ENCODE measurements around the gene MARCKSL1. TPM values are rescaled to one million over a fixed set of nuclear protein-coding genes. Genes with fewer than 3 reads are reported as not detected.
"Not testable (repeated sequence)": the region's sequence is repeated elsewhere in the genome, so short reads cannot be mapped to it uniquely, and the experiment has no call there.

MARCKSL1 gene
- total RNA-seq, 2 donors from 2014 or later = 484 to 543 TPM

- no peak for DNase-seq
- Mint-ChIP-seq H3K9me3 (no peaks in the 10 kb centered on the region), H3K4me1 (peaks cover 19% of the 10 kb centered on the region), H3K27me3 (ENCODE audit: insufficient read depth) (peaks cover 16% of the 10 kb centered on the region), H3K27ac (no peak overlapping the region), H3K4me3 (no peak overlapping the region), H3K36me3 (ENCODE audit: low read depth) (peaks cover 10% of the 10 kb centered on the region)
- Histone ChIP-seq H3K9ac (ENCODE audit: extremely low read depth, low read length, poor library complexity, severe bottlenecking) (no peak overlapping the region), H3K27ac (ENCODE audit: low read depth, low read length) (no peak overlapping the region), H3K4me3 (ENCODE audit: low read length) (no peak overlapping the region), H3K36me3 (ENCODE audit: control insufficient read depth, insufficient read depth, low read length) (no peaks in the 10 kb centered on the region), H3K27me3 (ENCODE audit: control insufficient read depth, insufficient read depth, low read length, poor library complexity, severe bottlenecking) (no peaks in the 10 kb centered on the region), H3K9me3 (ENCODE audit: control insufficient read depth, low read length) (no peaks in the 10 kb centered on the region), H3K4me1 (ENCODE audit: control insufficient read depth, insufficient read depth, low read length) (peaks cover 7% of the 10 kb centered on the region)
- no peak for TF ChIP-seq CTCF (conservative IDR thresholded peaks at IDR 0.05)
- 91 to 100% methylated on average over 4 to 6 of the region's 6 CpGs for WGBS, 2 experiments (ENCODE audit: insufficient coverage in 1 of 2, insufficient read length in 1 of 2)
These were observed 21.6 kb upstream of the MARCKSL1 start for GRCh38 chr1:32357614-32358013.

- H3K9me3 Mint-ChIP-seq = no peaks in the 10 kb centered on the region
- H3K4me3 Mint-ChIP-seq = no peak overlapping the region
- DNase-seq = no peak
- Histone ChIP-seq H3K27ac (ENCODE audit: low read depth, low read length) (no peak overlapping the region), H3K4me3 (ENCODE audit: low read length) (no peak overlapping the region), H3K9me3 (ENCODE audit: control insufficient read depth, low read length) (no peaks in the 10 kb centered on the region), H3K9ac (ENCODE audit: extremely low read depth, low read length, poor library complexity, severe bottlenecking) (no peak overlapping the region), H3K27me3 (ENCODE audit: control insufficient read depth, insufficient read depth, low read length, poor library complexity, severe bottlenecking) (no peaks in the 10 kb centered on the region), H3K36me3 (ENCODE audit: control insufficient read depth, insufficient read depth, low read length) (no peaks in the 10 kb centered on the region), H3K4me1 (ENCODE audit: control insufficient read depth, insufficient read depth, low read length) (peaks cover 13% of the 10 kb centered on the region)
- H3K36me3 Mint-ChIP-seq (ENCODE audit: low read depth) = peaks cover 9% of the 10 kb centered on the region
- H3K27ac Mint-ChIP-seq = no peak overlapping the region
- no peak for TF ChIP-seq CTCF (conservative IDR thresholded peaks at IDR 0.05)
- H3K27me3 Mint-ChIP-seq (ENCODE audit: insufficient read depth) = peaks cover 16% of the 10 kb centered on the region
- peaks cover 20% of the 10 kb centered on the region for H3K4me1 Mint-ChIP-seq
- WGBS, 2 experiments (ENCODE audit: insufficient coverage in 1 of 2, insufficient read length in 1 of 2) = 98 to 100% methylated on average over 1 of the region's 1 CpG
These were observed 20.4 kb upstream of the MARCKSL1 start for GRCh38 chr1:32356478-32356877.

GRCh38 chr1:32355778-32356177 lies 19.7 kb upstream of the MARCKSL1 start:
- H3K4me1 ChIP-seq (ENCODE audit: control insufficient read depth, insufficient read depth, low read length) = peaks cover 13% of the 10 kb centered on the region

More at GRCh38 chr1:32355778-32356177, 19.7 kb upstream of the MARCKSL1 start:
- H3K27ac Mint-ChIP-seq; H3K27me3 ChIP-seq (ENCODE audit: control insufficient read depth, insufficient read depth, low read length, poor library complexity, severe bottlenecking); H3K36me3 Mint-ChIP-seq (ENCODE audit: low read depth); H3K4me3 Mint-ChIP-seq; H3K9me3 Mint-ChIP-seq; H3K4me3 ChIP-seq (ENCODE audit: low read length); H3K36me3 ChIP-seq (ENCODE audit: control insufficient read depth, insufficient read depth, low read length); H3K27ac ChIP-seq (ENCODE audit: low read depth, low read length); H3K9me3 ChIP-seq (ENCODE audit: control insufficient read depth, low read length); DNase-seq; H3K9ac ChIP-seq (ENCODE audit: extremely low read depth, low read length, poor library complexity, severe bottlenecking): not testable (repeated sequence)
- H3K4me1 Mint-ChIP-seq = peaks cover 20% of the 10 kb centered on the region
- peaks cover 15% of the 10 kb centered on the region for H3K27me3 Mint-ChIP-seq (ENCODE audit: insufficient read depth)
- WGBS, 2 experiments (ENCODE audit: insufficient coverage in 1 of 2, insufficient read length in 1 of 2) = 96% methylated on average over 5 to 6 of the region's 6 CpGs

Data from endodermal cell (in vitro differentiated cells).